ENCODE data around the gene FZD1.

FZD1 gene

GRCh38 chr7:91288208-91288824, 24.1 kb downstream of the FZD1 start:
- Mint-ChIP-seq H3K4me3 (no peak overlapping the region), H3K27me3 (ENCODE audit: low read depth) (no peaks in the 10 kb centered on the region), H3K4me1 (peaks cover 32% of the 10 kb centered on the region), H3K36me3 (ENCODE audit: low read depth) (no peaks in the 10 kb centered on the region), H3K27ac (peak overlapping the region in 2 of 3 experiments; percentile 77 to 88), H3K9me3 (no peaks in the 10 kb centered on the region)
- TF ChIP-seq, protein P1, sequence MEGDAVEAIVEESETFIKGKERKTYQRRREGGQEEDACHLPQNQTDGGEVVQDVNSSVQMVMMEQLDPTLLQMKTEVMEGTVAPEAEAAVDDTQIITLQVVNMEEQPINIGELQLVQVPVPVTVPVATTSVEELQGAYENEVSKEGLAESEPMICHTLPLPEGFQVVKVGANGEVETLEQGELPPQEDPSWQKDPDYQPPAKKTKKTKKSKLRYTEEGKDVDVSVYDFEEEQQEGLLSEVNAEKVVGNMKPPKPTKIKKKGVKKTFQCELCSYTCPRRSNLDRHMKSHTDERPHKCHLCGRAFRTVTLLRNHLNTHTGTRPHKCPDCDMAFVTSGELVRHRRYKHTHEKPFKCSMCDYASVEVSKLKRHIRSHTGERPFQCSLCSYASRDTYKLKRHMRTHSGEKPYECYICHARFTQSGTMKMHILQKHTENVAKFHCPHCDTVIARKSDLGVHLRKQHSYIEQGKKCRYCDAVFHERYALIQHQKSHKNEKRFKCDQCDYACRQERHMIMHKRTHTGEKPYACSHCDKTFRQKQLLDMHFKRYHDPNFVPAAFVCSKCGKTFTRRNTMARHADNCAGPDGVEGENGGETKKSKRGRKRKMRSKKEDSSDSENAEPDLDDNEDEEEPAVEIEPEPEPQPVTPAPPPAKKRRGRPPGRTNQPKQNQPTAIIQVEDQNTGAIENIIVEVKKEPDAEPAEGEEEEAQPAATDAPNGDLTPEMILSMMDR (IDR thresholded peaks at IDR 0.05; ENCODE audit: unreplicated experiment in 3 of 3) = no peak

DNA sequence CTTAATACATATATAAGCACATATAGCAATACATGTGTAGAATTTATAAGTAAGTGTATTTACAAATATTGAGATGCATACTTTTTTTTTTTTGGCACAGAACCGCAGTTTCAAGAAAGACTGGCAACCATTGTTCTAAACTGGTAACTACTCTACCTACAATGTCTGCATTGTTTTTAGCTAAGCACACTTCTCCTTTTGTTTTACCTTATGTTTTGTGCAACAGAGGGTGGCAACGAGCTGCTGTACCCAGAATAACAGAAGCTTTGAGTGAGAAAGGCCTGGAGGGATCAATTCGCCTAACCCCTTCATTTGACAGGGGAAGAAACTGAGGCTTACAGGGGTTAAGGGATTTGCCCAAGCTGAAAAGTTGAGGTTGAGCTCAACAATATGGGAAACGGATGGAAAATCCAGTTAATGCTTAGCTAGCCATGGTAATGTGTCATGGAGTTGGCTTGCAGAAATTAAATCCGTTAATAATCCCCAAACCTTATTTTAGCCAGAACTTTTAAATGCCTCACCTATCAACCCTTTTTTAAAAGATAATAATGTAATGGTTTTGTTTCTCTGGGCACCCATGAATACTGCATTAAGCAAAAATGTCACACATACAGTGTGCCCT, 25.5 kb downstream of the FZD1 start:
- peak overlapping the region; percentile 68 to 79 (median 76) for H3K27ac Mint-ChIP-seq
- no peaks in the 10 kb centered on the region for H3K36me3 Mint-ChIP-seq (ENCODE audit: low read depth)
- no peak overlapping the region for H3K4me3 Mint-ChIP-seq
- H3K9me3 Mint-ChIP-seq = no peaks in the 10 kb centered on the region
- TF ChIP-seq, protein P1 (IDR thresholded peaks at IDR 0.05; ENCODE audit: unreplicated experiment in 3 of 3) = no peak
- H3K4me1 Mint-ChIP-seq = peaks cover 43% of the 10 kb centered on the region
- H3K27me3 Mint-ChIP-seq (ENCODE audit: low read depth) = no peaks in the 10 kb centered on the region

GRCh38 chr7:91291302-91291701, 27.1 kb downstream of the FZD1 start:
- Mint-ChIP-seq H3K4me3 (no peak overlapping the region), H3K27me3 (ENCODE audit: low read depth) (no peaks in the 10 kb centered on the region), H3K36me3 (ENCODE audit: low read depth) (no peaks in the 10 kb centered on the region), H3K4me1 (peaks cover 41% of the 10 kb centered on the region), H3K9me3 (no peaks in the 10 kb centered on the region), H3K27ac (peak overlapping the region in 1 of 3 experiments; percentile 11)
- TF ChIP-seq, protein P1 (IDR thresholded peaks at IDR 0.05; ENCODE audit: unreplicated experiment in 3 of 3) = no peak

- Mint-ChIP-seq H3K27me3 (ENCODE audit: low read depth) (no peaks in the 10 kb centered on the region), H3K9me3 (no peaks in the 10 kb centered on the region), H3K4me3 (no peak overlapping the region), H3K36me3 (ENCODE audit: low read depth) (no peaks in the 10 kb centered on the region), H3K4me1 (peaks cover 35% of the 10 kb centered on the region), H3K27ac (peak overlapping the region; percentile 16 to 37 (median 37))
- TF ChIP-seq, protein P1 (IDR thresholded peaks at IDR 0.05; ENCODE audit: unreplicated experiment in 3 of 3) = no peak
Observed at GRCh38 chr7:91291902-91292301, 27.7 kb downstream of the FZD1 start.

DNA sequence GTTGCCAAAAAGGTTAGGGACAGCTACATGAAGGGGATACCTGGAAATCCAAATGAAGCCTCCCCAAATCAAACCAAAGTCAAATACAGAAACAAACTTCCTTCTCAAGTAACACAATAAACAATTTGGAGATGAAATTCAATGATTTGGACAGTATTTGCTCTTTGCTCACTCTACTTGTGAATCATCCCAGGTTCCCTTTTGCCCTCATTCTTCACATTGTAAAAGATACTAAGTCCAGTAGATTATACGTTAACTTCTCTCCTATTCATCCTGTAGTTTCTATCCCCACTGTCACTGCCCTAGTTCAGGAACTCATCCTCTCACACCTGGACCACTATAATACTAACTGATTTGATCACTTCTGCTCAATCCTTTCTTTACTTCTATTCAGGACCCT, 28.3 kb downstream of the FZD1 start:
- H3K9me3 Mint-ChIP-seq = no peaks in the 10 kb centered on the region
- peaks cover 29% of the 10 kb centered on the region for H3K4me1 Mint-ChIP-seq
- H3K27ac Mint-ChIP-seq = peak overlapping the region; percentile 16 to 83 (median 37)
- TF ChIP-seq, protein P1 (IDR thresholded peaks at IDR 0.05; ENCODE audit: unreplicated experiment in 3 of 3) = no peak
- no peaks in the 10 kb centered on the region for H3K27me3 Mint-ChIP-seq (ENCODE audit: low read depth)
- H3K36me3 Mint-ChIP-seq (ENCODE audit: low read depth) = no peaks in the 10 kb centered on the region
- no peak overlapping the region for H3K4me3 Mint-ChIP-seq

DNA sequence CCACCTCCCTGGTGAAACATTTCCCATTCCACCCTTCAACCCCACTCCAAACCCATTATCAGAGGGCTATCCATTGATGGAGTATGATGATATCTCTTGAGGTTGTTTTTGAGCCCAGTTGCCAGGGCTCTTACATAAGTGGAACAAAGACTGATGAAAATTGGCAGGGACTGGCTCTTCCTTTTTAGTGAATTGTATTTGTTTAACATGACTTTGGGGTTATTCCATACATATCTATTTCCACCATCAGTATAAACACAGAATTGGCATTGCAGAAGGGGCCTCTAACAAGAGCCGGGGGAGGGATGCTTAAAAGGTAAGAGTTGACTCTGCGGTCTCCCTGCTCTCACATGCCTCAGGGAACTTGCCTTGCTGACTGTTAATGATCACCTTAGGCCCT, 28.9 kb downstream of the FZD1 start:
- Mint-ChIP-seq H3K27ac (peak overlapping the region; percentile 16 to 83 (median 37)), H3K9me3 (no peaks in the 10 kb centered on the region), H3K27me3 (ENCODE audit: low read depth) (no peaks in the 10 kb centered on the region), H3K4me1 (peaks cover 22% of the 10 kb centered on the region), H3K4me3 (no peak overlapping the region), H3K36me3 (ENCODE audit: low read depth) (no peaks in the 10 kb centered on the region)
- TF ChIP-seq, protein P1 (IDR thresholded peaks at IDR 0.05; ENCODE audit: unreplicated experiment in 3 of 3) = no peak

Data from nephron (organoid).